Naive B cell (primary cell): ENCODE data around the gene SIAH1. TPM values are rescaled to one million over a fixed set of nuclear protein-coding genes. Genes with fewer than 3 reads are reported as not detected.

Source experiments
- polyA plus RNA-seq, 6 donors: library from polyadenylated mRNA; unstranded; fragments of 300-500 nt; fragmentation: Illumina TruSeq; gene quantifications; one replicate each; pipeline ENCODE4 v1.2.3, GENCODE V29; 2021; ENCODE audit warnings: low read depth in 6 of 6

SIAH1 gene
- polyA plus RNA-seq, 6 donors from 2014 or later, result 17.2 to 31.9 (median 24.0) TPM

Other genes starting within 250 kb of the SIAH1 start
- gene ABCC12, start 229.4 kb downstream of the SIAH1 start, polyA plus RNA-seq, result not detected
- gene LONP2, start 141.1 kb downstream of the SIAH1 start, polyA plus RNA-seq, result 10 to 100 TPM; 32.1 to 38.9 (median 34.8) TPM
- gene ABCC11, start 137.9 kb downstream of the SIAH1 start, polyA plus RNA-seq, result under 1 TPM in 1 of 6 donors, not detected in 5; 0.16 TPM
- gene N4BP1, start 224.8 kb upstream of the SIAH1 start, polyA plus RNA-seq, result 10 to 100 TPM in 5 of 6 donors, 1 to 10 TPM in 1; 7.6 to 40.2 (median 21.7) TPM